Activated naive CD4-positive, alpha-beta T cell (primary cell): Measurements from ENCODE around the gene GOLGA6B.
"Not testable (repeated sequence)": the region's sequence is repeated elsewhere in the genome, so short reads cannot be mapped to it uniquely, and the experiment has no call there.

Experiments
- DNase-seq, 4 experiments: peaks; one replicate each; lab custom pipeline; 2025; lab: John Stamatoyannopoulos, UW

Gene GOLGA6B

GRCh38 chr15:72669803-72670202 lies 15.3 kb downstream of the GOLGA6B start:
- DNase-seq = not testable (repeated sequence)

DNA sequence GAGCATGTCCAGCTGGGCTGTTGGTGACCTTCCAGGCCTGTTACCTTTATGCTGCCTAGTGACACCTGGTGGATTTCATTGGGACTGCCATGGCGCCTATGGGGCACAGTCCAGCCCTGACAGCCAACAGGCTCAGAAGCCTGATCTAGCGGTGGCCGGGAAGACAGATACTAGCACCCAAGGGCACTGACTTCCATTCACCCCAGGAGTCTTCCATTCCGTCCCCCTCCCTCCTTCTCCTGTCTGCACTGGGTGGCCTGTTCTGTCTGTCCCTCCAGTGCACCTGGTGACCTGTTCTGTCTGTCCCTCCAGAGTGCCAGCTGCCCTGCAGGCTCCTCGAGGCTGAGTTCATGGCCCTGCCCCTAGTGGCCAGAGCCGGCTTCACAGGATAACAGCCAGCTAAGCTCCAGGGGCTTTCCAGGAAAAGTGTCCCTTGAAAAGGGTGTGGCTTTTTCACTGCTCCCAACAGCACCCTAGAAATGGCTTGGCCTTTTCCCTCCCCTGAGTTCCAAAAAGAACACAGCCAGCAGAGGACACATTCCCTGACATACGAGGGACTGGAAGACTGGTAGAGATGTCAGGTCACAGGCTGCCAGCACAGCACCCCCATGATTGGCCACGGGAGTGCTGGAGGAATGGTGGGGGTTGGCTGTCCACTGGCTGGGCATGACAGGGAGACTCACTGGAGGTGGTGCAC lies 16.3 kb downstream of the GOLGA6B start:
- not testable (repeated sequence) for DNase-seq

DNA sequence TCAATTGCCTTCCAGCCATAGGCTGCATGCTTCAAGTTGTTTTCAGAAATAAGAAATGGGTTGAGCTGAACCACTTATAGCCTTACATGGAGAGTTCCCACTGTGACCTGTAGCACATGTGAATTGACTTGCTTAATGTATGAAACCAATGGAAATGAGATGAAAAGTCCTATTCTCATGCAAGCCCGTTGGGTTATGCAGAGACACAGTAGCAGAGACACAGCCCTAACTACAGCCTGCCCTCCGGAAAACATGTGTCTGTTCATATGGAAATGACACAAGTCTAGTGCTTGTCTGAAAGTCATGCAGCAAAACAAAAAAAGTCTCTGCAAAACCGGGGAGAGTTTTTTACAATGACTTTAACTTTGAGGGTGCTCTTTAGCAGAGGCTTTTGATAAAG lies 17.0 kb downstream of the GOLGA6B start:
- DNase-seq = no peak

DNA sequence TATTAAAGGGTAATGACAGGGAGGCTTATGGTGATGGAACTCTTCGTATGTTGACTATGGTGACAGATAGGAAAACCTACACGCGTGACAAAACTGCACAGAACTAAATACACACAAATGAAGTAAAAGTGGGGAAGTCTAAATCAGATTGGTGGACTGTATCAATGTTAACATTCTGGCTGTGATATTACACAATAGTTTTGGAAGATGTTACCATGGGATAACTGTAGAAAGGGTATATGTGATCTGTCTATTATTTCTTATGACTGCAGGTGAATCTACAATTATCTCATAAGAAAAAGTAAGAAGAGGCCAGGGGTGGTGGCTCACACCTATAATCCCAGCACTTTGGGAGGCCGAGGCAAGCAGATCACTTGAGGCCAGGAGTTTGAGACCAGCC lies 22.3 kb downstream of the GOLGA6B start:
- no peak for DNase-seq

- no peak for DNase-seq
Observed at GRCh38 chr15:72680931-72681330, 26.4 kb downstream of the GOLGA6B start.

- DNase-seq = no peak
Observed at GRCh38 chr15:72682772-72683171, 28.3 kb downstream of the GOLGA6B start.

DNA sequence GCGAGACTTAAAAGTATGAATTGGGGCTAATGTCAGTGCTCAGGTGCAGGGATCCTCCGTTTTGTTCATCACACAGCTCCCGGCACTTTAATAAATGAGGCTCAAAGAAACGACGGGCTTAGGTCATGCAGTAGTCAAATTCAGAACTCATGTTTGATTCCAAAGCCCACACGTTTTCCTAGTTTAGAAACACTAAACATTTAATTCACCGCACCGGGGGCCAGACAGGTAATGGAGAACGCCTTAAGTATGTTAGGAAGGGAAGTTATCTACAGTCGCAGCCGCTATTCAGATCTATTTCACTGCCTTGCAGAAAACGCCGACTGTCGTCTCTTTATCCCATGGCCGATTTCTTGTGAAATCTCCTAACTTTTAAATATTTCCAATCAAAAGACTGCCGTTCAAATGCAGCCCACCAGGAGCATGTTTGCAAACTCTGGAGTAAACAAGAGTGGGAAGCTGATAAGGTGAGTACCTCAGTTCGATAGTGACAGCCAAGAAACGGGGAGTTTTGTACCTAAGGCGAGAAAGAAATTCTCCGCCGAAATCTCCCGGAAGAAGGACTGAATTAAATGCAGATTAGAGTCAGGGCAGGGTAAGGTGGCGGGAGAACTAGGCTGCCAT lies 30.9 kb downstream of the GOLGA6B start:
- no peak for DNase-seq

DNA sequence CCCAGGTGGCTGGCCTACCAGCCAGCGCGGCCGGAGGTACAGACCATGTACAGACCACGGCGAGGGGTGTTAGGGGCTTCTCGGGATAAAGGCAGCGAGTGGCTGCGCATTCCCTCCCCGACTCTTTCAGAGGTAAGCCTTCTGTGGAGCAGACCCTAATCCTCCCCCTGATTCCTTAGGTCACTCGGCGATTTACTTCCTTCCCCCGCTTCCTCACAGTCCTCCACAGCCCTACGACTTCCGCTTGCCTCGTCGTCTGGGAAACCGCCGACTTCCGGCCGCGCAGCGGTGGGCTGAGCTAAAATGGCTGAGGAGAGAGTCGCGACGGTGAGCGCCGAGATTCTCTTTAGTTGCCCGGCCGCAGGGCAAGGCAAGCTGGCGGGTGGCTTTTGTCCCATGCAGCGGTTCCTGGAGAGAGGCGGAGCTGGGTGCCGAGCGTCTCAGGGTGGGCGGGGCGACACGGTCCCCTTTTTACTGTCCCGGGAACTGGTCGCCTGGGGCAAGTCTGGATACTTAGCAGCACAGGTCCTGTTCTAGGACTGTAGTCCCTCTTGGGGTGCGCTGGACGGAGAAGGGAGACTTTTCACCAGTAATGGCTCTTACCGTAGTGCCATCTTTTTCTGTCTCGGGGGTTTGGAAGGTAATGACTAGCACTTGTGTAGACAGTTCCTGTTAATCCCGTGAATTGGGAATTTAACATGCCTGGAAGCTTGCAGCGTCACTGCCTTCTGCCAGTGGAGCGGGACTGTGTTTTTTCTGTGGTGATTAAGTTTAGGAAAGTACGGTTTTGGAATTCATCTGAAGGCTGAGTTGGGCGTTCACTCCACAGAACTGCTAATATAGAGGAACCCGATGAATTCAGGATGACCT lies 31.7 kb downstream of the GOLGA6B start, which contains the start of the genes BBS4 and HIGD2B:
Gene BBS4 (plus strand): TSS at position 283 of the 870 bp plus-strand sequence. CDS start 21 bp downstream, at position 304.
Gene HIGD2B (minus strand): TSS at position 258 of the 870 bp plus-strand sequence. CDS start 9,808 bp downstream, outside the sequence.
- no peak for DNase-seq

DNA sequence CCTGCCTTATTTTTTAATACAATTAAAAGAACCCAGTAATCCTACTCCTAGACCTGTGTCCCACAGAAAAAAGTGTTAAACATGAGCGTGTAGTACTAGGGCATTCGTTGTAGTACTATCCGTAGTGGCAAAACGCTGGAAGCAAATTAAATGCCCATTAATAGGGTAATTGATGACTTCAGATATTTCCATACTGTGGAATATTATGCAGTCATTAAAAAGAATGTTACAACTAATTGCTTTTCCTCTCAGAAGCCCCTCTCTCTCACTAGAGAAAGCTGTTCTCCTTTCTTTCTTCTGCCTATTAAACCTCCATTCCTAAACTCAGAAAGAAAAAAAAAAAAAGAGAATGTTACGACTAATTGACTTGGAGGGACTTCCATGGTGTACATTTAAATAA lies 34.2 kb downstream of the GOLGA6B start:
- DNase-seq = no peak

- DNase-seq = no peak
Observed at GRCh38 chr15:72690938-72691337, 36.4 kb downstream of the GOLGA6B start.

DNA sequence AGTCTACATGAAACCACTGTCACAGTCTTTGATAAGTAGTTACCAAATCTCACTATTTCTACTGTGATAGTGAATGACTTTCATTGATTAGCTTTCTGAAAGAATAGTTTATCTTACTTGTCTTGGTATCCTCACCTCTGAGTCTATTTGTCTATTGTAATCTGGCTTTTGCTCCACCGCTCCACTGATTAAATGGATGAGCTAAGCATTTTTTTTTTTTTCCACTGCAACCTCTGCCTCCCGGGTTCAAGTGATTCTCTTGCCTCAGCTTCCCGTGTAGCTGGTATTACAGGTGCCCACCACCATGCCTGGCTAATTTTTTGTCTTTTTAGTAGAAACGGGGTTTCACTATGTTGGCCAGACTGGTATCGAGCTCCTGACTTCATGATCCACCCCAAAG lies 44.4 kb downstream of the GOLGA6B start:
- DNase-seq = no peak

GRCh38 chr15:72700076-72700475 lies 45.6 kb downstream of the GOLGA6B start:
- DNase-seq = no peak

- DNase-seq = no peak
Observed at GRCh38 chr15:72706266-72706665, 51.8 kb downstream of the GOLGA6B start.

DNA sequence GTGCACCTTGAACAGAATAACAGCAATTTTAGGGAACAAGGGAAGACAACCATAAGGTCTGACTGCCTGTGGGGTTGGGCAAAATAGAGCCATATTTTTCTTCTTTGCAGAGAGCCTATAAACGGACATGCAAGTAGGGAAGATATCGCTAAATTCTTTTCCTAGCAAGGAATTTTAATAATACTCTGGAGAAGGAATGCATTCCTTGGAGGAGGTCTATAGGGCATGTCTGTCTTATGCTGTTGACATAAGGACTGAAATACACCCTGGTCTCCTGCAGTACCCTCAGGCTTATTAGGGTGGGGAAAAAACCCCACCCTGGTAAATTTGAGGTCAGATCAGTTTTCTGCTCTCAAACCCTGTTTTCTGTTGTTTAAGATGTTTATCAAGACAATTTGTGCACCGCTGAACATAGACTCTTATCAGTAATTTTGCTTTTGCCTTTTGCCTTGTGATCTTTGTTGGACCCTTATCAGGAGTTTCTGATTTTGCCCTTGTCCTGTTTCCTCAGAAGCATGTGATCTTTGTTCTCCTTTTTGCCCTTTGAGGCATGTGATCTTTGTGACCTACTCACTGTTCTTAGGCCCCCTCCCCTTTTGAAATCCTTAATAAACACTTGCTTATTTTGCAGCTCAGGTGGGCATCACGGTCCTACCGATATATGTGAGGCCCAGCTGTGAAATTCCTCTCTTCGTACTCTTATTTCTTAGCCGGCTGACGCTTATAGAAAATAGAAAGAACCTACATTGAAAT lies 54.2 kb downstream of the GOLGA6B start:
- DNase-seq = not testable (repeated sequence)
